HG03460 (cell line): ENCODE results near the gene KCNQ2.
"Not testable (repeated sequence)": the region's sequence is repeated elsewhere in the genome, so short reads cannot be mapped to it uniquely, and the experiment has no call there.

Experiments used
- ATAC-seq: cut with Tn5 transposase; IDR thresholded peaks from one replicate; pipeline ENCODE4 v1.9.1; 2021; ENCODE audit not compliant: unreplicated experiment

KCNQ2 gene

GRCh38 chr20:63491078-63491477, 18.6 kb upstream of the KCNQ2 start:
- no peak for ATAC-seq

GRCh38 chr20:63490416-63490815, 18.0 kb upstream of the KCNQ2 start:
- ATAC-seq, result no peak

DNA sequence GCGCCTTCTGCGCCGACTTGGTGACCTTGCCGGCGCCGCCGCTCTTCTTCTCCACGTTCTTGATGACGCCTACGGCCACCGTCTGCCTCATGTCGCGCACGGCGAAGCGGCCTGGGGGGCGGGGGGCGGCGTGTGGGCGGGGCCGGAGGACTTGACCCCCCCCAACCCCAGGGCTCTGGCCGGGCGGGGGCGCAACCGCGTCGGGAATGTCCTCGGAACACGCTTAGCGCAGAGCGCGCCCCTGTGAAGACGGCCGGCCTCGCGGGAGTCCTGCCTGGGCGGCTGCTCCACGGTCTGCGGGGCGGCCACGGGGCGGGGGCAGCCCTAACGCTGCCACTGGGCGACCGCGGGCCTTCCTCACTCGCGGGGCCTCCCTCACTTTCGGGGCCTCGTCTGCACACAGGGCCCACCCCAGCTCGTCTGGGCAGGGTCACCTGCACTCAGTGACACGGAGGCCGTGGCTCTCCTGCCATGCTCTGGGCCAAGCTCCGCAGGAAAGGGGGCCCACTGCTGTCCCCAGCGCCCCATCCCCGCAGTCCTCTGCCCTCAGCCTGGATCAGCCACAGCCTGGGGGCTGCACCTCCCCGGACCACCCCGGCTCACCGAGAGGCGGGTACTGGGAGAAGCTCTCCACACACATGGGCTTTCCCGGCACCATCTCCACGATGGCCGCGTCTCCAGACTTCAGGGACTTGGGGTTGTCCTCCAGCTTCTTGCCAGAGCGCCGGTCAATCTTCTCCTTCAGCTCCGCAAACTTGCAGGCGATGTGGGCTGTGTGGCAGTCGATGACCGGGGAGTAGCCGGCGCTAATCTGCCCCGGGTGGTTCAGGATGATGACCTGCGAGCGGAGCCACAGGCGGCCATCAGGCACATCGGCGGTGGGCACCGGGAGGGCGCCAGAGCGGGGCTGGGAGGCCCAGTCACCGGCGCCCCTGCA, 16.1 kb upstream of the KCNQ2 start:
- ATAC-seq, result no peak

- ATAC-seq, result no peak
These were observed 15.4 kb upstream of the KCNQ2 start for GRCh38 chr20:63487781-63488241.

DNA sequence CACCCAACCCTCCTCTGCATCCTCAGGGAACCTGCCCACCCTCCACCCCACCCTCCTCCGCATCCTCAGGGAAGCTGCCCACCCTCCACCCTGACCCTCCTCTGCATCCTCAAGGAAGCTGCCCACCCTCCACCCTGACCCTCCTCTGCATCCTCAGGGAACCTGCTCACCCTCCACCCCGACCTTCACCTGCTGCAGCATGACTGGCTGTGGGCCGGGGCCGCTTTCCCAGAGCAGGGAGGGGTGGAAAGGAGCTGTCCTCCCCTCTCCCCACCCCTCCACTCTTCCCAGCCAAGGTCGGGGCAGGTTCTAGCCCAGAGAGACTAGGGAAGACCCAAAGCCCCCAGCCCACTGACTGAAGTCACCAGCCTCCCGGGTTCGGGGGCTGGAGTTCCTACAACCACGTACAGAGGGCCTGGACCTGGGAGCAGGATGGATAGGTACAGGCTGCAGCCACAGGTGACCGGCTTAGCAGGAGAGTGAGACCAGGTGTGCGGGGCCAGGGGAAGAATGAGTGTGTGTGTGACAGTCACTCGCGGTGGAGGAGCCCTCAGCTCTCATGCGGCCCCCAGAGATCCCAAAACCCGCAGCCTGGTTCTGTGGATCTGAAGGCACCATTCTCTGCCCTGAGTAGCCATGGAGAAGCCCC, 14.8 kb upstream of the KCNQ2 start:
- ATAC-seq, result no peak

- ATAC-seq, result no peak
These were observed 13.9 kb upstream of the KCNQ2 start for GRCh38 chr20:63486300-63486855.

GRCh38 chr20:63484651-63485403, 12.4 kb upstream of the KCNQ2 start:
- no peak for ATAC-seq

- ATAC-seq, result no peak
These were observed 11.8 kb upstream of the KCNQ2 start for GRCh38 chr20:63484236-63484635.

- ATAC-seq, result no peak
These were observed 11.4 kb upstream of the KCNQ2 start for GRCh38 chr20:63483834-63484233.

- ATAC-seq, result no peak
These were observed 9.6 kb upstream of the KCNQ2 start for GRCh38 chr20:63482021-63482587.

DNA sequence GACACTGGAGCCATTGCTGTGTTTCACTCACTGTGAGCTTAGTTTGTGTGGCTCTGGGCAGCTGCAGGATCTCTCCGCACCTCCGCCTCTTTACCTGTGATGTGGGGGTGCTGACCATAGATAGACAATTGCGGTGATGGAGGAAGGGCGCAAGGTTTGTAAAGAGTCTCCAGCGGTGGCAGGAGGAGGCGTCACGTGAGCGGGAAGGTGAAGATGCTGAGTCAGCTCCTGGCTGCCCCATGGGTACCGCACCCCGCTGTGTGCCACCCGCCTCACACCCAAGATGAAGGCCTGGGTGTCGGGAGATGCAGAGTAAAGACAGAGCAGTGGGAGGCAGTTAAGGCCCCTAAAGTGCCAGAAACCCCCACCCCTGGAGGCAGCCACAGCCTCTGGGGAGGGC, 9.0 kb upstream of the KCNQ2 start:
- ATAC-seq, result no peak

GRCh38 chr20:63479695-63480419, 7.4 kb upstream of the KCNQ2 start:
- not testable (repeated sequence) for ATAC-seq

DNA sequence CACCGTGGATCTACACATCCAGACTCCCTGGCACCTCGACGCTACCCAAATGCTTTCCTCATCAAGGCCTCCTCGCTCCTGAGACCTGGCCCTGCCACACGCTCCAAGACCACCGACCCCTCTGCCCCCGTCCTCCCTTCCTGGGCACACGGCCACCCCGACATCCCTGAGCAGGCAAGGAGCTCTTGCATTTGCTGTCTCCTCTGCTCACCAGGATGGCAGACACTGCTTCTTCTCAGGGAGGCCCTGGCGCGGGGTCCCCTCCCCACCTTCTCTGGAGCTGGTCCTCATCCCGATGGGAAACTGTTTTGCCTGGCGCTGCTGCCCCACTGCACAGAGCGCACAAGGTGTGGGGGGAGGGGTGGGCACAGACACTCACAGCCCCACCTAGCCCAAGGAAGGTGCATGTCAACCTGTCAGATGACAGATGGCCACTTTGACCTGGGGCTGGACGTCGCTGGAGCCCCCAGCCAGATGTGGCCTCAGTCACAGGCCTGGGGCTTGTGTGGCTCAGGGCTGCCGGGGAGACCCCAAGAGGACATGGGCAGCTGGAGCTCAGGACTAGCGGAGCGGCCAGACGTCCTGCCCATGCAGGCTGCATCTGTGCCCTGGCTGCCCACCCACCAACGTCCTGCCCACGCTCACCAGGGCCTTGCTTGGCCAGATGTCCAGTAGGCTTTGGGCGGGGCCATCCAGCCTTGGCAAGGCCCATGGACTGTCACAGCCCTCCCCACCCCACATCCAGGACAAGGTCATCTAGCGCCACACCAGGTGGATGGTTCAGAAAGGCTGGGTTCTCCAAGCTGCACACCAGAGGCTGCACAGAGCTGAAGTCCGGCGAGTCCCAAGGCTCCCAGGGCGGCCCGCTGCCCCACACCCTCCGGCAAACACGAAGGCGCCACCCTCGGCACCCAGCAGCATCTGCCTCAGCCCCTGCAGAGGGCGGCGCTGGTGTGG, 6.2 kb upstream of the KCNQ2 start:
- no peak for ATAC-seq

GRCh38 chr20:63477944-63478343, 5.5 kb upstream of the KCNQ2 start:
- ATAC-seq, result no peak

- no peak for ATAC-seq
These were observed 4.7 kb upstream of the KCNQ2 start for GRCh38 chr20:63477061-63477616.

DNA sequence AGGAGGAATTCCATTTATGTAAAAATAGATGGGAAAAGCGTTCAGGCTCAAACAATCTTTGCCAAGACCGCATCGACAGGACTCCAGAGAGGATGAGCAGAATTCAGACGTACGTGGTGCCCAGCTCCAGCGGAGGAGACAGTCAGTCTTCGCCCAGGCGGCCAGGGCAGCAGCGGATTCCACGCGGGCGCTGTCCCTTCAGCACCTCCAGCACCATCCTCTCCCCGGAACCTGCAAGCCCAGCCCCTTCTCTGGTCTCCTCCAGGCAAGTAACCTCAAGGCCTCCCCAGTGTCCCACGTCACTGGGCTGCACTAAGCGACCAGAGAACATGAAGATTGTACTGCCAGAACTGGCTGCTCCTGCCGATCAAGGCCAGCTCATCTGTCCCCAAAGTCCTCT, 2.8 kb upstream of the KCNQ2 start:
- no peak for ATAC-seq

DNA sequence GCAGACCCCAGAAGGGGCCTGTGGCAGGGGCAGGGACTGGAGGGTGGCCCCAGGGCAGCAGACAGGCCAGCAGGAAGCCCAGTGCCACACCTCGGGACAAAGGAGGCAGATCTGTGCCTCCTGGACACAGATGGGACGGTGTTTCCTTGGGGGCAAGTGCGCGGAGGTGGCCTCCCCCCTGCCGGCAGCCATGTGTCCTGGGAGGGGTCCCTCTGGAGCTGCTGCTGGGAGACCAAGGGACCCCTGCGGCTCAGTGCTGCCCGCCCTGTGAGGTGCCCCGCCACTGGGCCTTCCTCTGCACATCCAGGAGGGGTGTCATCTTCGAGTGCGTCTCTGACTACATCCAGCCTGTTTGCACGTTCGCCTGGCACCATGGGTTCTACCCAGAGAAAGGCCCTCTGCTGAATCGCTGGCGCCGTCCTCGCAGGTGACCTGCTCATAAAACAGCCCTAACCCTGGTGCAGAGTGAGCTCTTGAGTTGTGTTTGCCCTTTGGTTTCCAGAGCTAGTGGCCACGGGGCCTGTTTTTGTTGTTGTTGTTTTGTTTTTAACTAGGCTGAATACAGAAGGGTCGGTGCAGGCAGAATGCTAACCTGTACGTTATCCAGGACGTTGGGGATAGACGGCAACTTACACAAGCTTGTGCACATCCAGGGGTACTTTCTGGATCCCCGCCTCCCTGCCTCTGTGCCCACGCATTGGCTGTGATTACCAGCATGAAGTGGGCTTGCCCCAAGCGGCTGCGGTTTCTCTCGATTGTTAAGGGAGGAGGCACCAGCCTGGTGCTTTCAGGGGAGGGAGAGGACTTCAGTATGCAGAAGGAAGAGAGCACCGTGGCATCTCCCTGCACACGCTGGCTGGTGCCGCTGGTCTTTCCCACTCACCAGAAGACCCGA, 1.3 kb upstream of the KCNQ2 start:
- no peak for ATAC-seq
